ENCODE data around the gene CMSS1.

DNA sequence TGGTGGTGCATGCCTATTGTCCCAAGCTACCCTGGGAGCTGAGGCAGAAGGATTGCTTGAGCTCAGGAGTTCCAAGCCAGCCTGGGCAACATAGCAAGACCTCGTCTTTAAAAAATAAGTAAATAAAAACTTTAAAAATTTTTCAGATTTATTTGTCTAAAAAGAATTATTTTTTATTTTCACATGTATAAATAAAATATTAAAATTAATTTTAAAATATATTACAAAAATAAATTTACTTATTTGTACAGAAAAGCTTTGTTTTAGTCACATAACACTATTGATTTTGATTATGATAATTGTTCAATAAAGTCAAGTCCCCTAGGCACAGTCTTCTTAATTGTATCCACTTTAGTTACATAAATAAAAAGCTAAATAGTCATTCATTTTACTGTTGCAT lies 211.4 kb downstream of the CMSS1 start:
- TF ChIP-seq CTCF (IDR thresholded peaks at IDR 0.05), result no peak
- no peak for TF ChIP-seq POLR2A (IDR thresholded peaks at IDR 0.05)
